ENCODE results near the gene MT3. TPM values are rescaled to one million over a fixed set of nuclear protein-coding genes. Genes with fewer than 3 reads are reported as not detected.
A peak's percentile ranks its signal among the peaks of the same experiment; 100 is the strongest.

Gene MT3
- total and polyA plus RNA-seq, 2 of the 13 experiments (the other 11 are each of a cell fraction or from before 2014, with no cell fraction given), result not detected

GRCh38 chr16:56637814-56638750 is 48.8 kb downstream of the MT3 start, which contains the start of gene MT1A (continued):
- peak; percentile 84 for TF ChIP-seq HNRNPLL (IDR thresholded peaks at IDR 0.05; ENCODE audit: low read depth, low read length, poor library complexity, severe bottlenecking)
- no peak for TF ChIP-seq NR3C1 (CRISPR knock-in tag; IDR thresholded peaks at IDR 0.05)
- no peak for TF ChIP-seq ZNF550 (CRISPR knock-in tag; IDR thresholded peaks at IDR 0.05; ENCODE audit: borderline replicate concordance)
- no peak for TF ChIP-seq FOXK2 (IDR thresholded peaks at IDR 0.05)
- TF ChIP-seq ZNF660 (CRISPR knock-in tag; IDR thresholded peaks at IDR 0.05; ENCODE audit: borderline replicate concordance, low read depth), result no peak
- TF ChIP-seq AKNA (CRISPR knock-in tag; IDR thresholded peaks at IDR 0.05; ENCODE audit: borderline replicate concordance), result no peak
- TF ChIP-seq RAD51 (IDR thresholded peaks at IDR 0.05; ENCODE audit: borderline replicate concordance), result no peak
- no peak for TF ChIP-seq ZNF160 (CRISPR knock-in tag; IDR thresholded peaks at IDR 0.05)
- no peak for TF ChIP-seq MEIS1 (CRISPR knock-in tag; IDR thresholded peaks at IDR 0.05; ENCODE audit: borderline replicate concordance)
- TF ChIP-seq SSRP1 (CRISPR knock-in tag; IDR thresholded peaks at IDR 0.05), result no peak
- no peak for TF ChIP-seq YY1 (IDR thresholded peaks at IDR 0.05; ENCODE audit: insufficient read depth, insufficient replicate concordance, low read depth, low read length)
- TF ChIP-seq RARA (CRISPR knock-in tag; IDR thresholded peaks at IDR 0.05), result peak; percentile 34; the same call in 1 of the 2 replicates
- TF ChIP-seq SMAD3 (CRISPR knock-in tag; IDR thresholded peaks at IDR 0.05), result no peak
- TF ChIP-seq THAP9 (CRISPR knock-in tag; IDR thresholded peaks at IDR 0.05; ENCODE audit: borderline replicate concordance), result no peak
- TF ChIP-seq SATB2 (CRISPR knock-in tag; IDR thresholded peaks at IDR 0.05), result no peak
- TF ChIP-seq HIVEP1 (CRISPR knock-in tag; IDR thresholded peaks at IDR 0.05), result 0 out of 2 replicates have a peak, but pooled peaks have one; percentile 28
- no peak for TF ChIP-seq MAFK (conservative IDR thresholded peaks at IDR 0.05 in 1 of 2, IDR thresholded peaks at IDR 0.05 in 1 of 2; ENCODE audit: low read length in 2 of 2)
- TF ChIP-seq NR0B2 (CRISPR knock-in tag; IDR thresholded peaks at IDR 0.05), result 0 out of 2 replicates have a peak, but pooled peaks have one; percentile 49
- TF ChIP-seq TCF12 (IDR thresholded peaks at IDR 0.05), result no peak
- 0 out of 2 replicates have a peak, but pooled peaks have one; percentile 44 for TF ChIP-seq TCF12 (CRISPR knock-in tag; IDR thresholded peaks at IDR 0.05)
- TF ChIP-seq ZNF326 (CRISPR knock-in tag; IDR thresholded peaks at IDR 0.05; ENCODE audit: borderline replicate concordance), result no peak

Measured in HepG2 (cell line).